Germinal center (tissue), 1 donor: ENCODE results near the gene LRP5.
"Not testable (repeated sequence)": the region's sequence is repeated elsewhere in the genome, so short reads cannot be mapped to it uniquely, and the experiment has no call there.

Source experiments
- DNase-seq: peaks from one replicate; pipeline ENCODE4 v3.0.0; 2012; ENCODE audit warnings: mixed read lengths, low spot score

Gene LRP5

GRCh38 chr11:68469642-68470041, 157.3 kb downstream of the LRP5 start:
- DNase-seq = no peak

DNA sequence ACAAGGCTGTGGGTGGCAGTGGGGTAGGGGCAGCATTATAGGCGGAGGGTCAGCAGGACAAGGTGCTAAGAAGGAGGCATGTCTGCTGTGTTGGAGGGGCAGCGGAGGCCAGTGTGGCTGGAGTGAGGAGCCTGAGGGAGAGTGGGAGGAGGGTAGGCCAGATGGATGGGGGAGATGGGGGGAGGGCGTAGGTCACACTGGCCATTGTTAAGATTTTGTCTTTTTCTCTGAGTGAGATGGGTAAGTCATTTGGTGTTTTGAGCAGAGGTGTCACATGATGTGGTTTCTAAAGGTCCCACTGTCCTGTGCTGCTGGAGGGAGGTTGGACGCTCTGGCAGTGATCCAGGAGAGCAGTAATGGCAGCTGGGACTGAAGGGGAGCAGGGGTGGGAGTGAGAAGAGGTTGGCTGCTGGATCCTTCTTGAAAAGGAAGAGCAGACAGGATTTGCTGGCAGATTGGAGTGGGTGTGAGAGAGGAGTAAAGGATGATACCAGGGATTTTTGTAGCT, 158.0 kb downstream of the LRP5 start:
- no peak for DNase-seq

DNA sequence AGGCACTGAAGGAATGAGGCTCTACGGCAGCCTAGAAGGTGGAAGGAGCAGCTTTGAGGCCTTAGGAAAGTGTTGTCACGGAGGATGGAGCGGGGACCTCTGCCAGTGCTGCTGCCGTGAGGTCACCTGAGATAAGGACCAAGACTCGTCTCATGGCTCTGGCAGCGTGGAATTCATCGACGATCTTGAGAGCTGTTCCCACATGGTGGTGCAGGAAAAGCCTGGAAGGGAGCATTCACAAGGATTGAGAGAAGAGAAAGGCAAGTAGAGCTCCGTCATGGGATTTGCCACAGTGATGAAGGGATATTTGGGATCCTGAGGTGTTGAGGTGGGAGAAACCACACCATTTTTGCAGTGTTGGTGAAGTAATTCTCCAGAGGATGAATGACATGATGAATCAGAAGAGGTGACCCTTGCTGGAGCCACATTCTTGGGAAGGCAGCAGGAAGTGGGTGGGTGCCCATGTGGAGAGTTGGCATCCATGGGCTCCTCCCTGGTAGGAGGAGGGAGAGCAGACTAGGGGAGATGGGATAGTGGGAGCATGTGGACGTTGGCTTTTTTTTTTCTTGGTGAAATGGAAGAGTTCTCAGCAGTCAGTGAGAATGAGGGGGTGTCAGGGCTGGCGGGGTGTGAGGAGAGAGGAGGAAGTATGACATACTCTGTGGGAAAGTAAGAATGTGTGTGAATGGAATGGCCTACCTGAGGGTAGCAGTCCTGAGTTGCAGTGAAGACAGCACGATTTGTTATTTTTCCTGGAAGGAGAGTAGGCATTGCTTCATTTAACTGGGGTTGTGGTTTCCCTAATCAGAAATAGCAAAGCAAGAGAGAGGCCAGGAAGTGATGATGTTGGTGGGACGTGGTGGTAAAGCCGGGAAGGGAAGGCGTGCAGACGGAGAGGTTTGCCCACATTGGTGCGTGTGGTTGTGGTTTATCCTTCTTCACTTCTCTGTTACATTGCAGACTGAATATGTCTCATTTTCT, 159.3 kb downstream of the LRP5 start:
- DNase-seq = no peak

GRCh38 chr11:68472778-68473177, 160.4 kb downstream of the LRP5 start:
- no peak for DNase-seq

- no peak for DNase-seq
Observed at GRCh38 chr11:68473693-68474092, 161.3 kb downstream of the LRP5 start.

GRCh38 chr11:68475626-68476025, 163.2 kb downstream of the LRP5 start:
- not testable (repeated sequence) for DNase-seq

GRCh38 chr11:68479390-68479789, 167.0 kb downstream of the LRP5 start:
- DNase-seq = no peak

- no peak for DNase-seq
Observed at GRCh38 chr11:68480193-68480592, 167.8 kb downstream of the LRP5 start.

GRCh38 chr11:68480852-68481510, 168.6 kb downstream of the LRP5 start:
- no peak for DNase-seq

DNA sequence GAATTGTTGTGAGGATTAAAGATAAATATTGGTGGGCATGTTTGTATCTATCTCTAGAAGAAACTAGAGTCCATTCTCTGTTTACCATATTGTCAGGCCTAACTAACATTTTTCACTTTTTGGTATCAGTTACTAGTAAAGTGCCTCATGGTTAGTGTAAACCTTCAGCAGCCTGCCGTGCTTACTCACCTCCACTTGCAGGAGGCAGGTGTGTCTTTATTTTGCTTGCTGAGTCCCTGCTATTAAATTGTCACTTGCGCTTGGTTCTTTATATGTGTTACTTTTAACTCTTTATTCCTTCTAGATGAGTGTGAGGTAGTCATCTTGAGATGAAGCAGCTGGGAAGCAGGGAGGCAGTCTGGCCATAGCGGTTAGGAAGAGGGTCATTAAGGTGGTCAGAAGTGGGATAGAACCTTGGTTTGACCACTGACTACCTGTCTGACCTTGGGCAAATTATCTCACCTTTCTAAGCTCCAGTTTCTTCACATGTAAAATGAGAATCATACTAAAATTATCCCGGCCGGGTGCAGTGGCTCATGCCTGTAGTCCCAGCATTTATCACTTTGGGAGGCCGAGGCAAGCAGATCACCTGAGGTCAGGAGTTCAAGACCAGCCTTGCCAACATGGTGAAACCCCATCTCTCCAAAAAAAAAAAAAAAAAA, 169.3 kb downstream of the LRP5 start:
- no peak for DNase-seq

DNA sequence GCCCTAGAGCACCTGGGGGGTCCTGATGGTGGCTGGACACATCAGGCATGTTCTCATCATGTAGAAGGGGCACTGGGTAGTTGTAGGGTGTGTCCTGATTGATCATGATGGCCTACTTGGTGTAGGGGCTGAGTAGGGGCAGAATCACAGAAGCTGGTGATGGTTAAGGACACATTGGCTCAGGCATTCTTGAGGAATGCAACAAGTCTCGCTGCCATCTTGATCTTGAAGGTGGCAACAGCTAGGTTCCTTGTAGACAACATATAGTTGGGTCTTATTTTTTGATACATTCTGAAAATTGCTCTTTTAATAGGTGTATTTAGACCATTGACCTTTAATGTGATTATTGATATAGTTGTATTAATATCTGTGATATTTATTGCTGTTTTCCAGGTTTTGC, 176.2 kb downstream of the LRP5 start:
- DNase-seq = no peak

- no peak for DNase-seq
Observed at GRCh38 chr11:68495220-68495729, 182.9 kb downstream of the LRP5 start.

DNA sequence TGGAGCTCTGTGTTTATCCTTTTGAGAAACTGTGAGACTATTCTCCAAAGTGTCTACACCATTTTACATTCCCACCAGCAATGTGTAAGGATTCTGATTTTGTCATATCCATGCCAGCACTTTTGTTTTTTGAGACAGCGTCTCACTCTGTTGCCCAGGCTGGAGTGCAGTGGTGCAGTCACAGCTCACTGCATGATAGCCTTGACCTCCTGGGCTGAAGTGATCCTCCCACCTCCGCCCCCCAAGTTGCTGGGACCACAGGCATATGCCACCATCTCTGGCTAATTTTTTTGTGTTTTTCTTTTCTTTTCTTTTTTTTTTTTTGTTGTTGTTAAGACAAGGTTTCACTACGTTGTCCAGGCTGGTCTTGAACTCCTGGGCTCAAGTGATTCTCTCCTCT, 183.5 kb downstream of the LRP5 start:
- DNase-seq = no peak

- DNase-seq = no peak
Observed at GRCh38 chr11:68497761-68498160, 185.4 kb downstream of the LRP5 start.

- DNase-seq = no peak
Observed at GRCh38 chr11:68498321-68498720, 185.9 kb downstream of the LRP5 start.
